Hepatocyte (in vitro differentiated cells): ENCODE data around the gene ACBD3. TPM values are rescaled to one million over a fixed set of nuclear protein-coding genes. Genes with fewer than 3 reads are reported as not detected.
A peak's percentile ranks its signal among the peaks of the same experiment; 100 is the strongest.

ENCODE experiments used
- DNase-seq: peaks from one replicate; pipeline ENCODE4 v3.0.0-alpha.2; 2016; ENCODE audit warnings: low spot score
- H2AFZ ChIP-seq: fragments of 200-600 bp; sonication (generic); 2 replicates; pipeline ENCODE4 v1.6.0; 2016; ENCODE audit warnings: antibody characterized with exemption, mild to moderate bottlenecking
- H3K27ac ChIP-seq: fragments of 200-600 bp; sonication (generic); 2 replicates; pipeline ENCODE4 v1.5.1; 2016; ENCODE audit warnings: mild to moderate bottlenecking
- H3K27me3 ChIP-seq: fragments of 200-600 bp; sonication (generic); 2 replicates; pipeline ENCODE4 v1.6.1; 2016
- H3K36me3 ChIP-seq: fragments of 200-600 bp; sonication (generic); replicated peaks from 2 replicates; pipeline ENCODE4 v1.5.1; 2016; ENCODE audit warnings: low read depth; ENCODE audit not compliant: insufficient read depth
- H3K4me1 ChIP-seq: fragments of 200-600 bp; sonication (generic); 2 replicates; pipeline ENCODE4 v1.5.1; 2016; ENCODE audit warnings: mild to moderate bottlenecking, moderate library complexity; ENCODE audit not compliant: insufficient read depth
- H3K4me2 ChIP-seq: fragments of 200-600 bp; sonication (generic); 2 replicates; pipeline ENCODE4 v1.6.0; 2016
- H3K4me3 ChIP-seq: fragments of 200-600 bp; sonication (generic); 2 replicates; pipeline ENCODE4 v1.5.1; 2016; ENCODE audit warnings: mild to moderate bottlenecking
- H3K79me2 ChIP-seq: fragments of 200-600 bp; sonication (generic); 2 replicates; pipeline ENCODE4 v1.6.0; 2017; ENCODE audit warnings: mild to moderate bottlenecking
- H3K9me2 ChIP-seq: fragments of 200-600 bp; sonication (generic); replicated peaks from 2 replicates; pipeline ENCODE4 v1.6.0; 2017; ENCODE audit warnings: mild to moderate bottlenecking; ENCODE audit not compliant: insufficient read depth
- H3K9me3 ChIP-seq: fragments of 200-600 bp; sonication (generic); 2 replicates; pipeline ENCODE4 v1.5.1; 2016; ENCODE audit warnings: low read depth, mild to moderate bottlenecking
- H4K20me1 ChIP-seq: fragments of 200-600 bp; sonication (generic); 2 replicates; pipeline ENCODE4 v1.6.0; 2016; ENCODE audit warnings: mild to moderate bottlenecking; ENCODE audit not compliant: insufficient read depth, poor library complexity, severe bottlenecking
- EZH2 ChIP-seq: fragments of 200-600 bp; sonication (generic); IDR thresholded peaks from 2 replicates; pipeline ENCODE4 v1.6.1; 2016; ENCODE audit warnings: antibody characterized with exemption, mild to moderate bottlenecking, borderline replicate concordance
- EZH2phosphoT487 ChIP-seq: fragments of 200-600 bp; sonication (generic); IDR thresholded peaks from one replicate; pipeline ENCODE4 v1.6.1; 2018; ENCODE audit warnings: antibody characterized with exemption, mild to moderate bottlenecking, low read depth, moderate library complexity; ENCODE audit not compliant: unreplicated experiment, severe bottlenecking
- WGBS: methylation state at CpG from one replicate; pipeline ENCODE4 v1.1.6; 2016; ENCODE audit warnings: low lambda C conversion rate; ENCODE audit errors: missing lambda C conversion rate; 5-methylcytosine and 5-hydroxymethylcytosine counted together
- polyA plus RNA-seq: library from polyadenylated mRNA; unstranded; fragments of >200 nt; fragmentation: Nextera tagmentation; extraction: Ambion mirVana; gene quantifications from 2 replicates; pipeline ENCODE4 v1.2.1, GENCODE V29; 2016
- total RNA-seq: library from RNA; depleted of rRNA; stranded (reverse); fragments of >200 nt; gene quantifications from 2 replicates; pipeline ENCODE4 v1.2.3, GENCODE V29; 2014
- TF ChIP-seq, protein P1 (sequence below): fragments of 200-600 bp; sonication (generic); IDR thresholded peaks from 2 replicates; pipeline ENCODE4 v1.5.1; 2016; ENCODE audit warnings: antibody characterized with exemption, mild to moderate bottlenecking; ENCODE audit not compliant: poor library complexity

The ACBD3 gene
- total and polyA plus RNA-seq, 2 experiments from 2014 or later = 50.8 to 60.3 TPM

DNA sequence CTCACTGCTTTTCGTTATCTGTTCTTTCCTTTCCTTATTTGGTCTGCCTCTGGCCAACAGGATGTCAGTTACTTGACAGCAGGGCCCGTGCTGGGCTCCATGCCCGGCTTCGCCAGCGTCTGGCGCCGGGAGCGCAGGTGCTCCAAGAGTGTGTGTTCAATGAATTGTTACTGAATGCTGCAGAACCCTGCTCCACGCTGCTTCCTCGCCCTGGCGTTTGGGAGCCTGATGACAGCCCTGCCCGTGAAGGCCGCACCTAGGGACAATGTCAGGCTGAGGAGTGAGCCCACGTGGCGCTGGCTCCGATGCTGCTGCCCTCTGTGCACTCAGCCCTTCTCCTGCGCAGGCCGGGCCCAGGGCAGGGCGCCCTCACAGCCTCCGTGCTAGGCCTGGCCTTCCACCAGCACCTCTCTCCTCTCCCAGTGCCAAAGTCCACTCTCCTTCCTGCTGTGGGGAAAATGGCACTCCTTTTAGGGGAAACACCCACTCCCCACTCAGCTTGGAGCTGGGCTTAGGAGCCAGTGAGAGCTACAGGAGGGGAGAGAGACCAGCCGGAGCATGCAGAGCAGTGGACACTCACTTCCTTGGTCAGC is 51.4 kb downstream of the ACBD3 start:
- H3K4me2 ChIP-seq = peak overlapping the region; percentile 23
- peak overlapping the region; percentile 29 for H2AFZ ChIP-seq
- TF ChIP-seq EZH2phosphoT487 (no peak), EZH2 (no peak)
- TF ChIP-seq, protein P1, sequence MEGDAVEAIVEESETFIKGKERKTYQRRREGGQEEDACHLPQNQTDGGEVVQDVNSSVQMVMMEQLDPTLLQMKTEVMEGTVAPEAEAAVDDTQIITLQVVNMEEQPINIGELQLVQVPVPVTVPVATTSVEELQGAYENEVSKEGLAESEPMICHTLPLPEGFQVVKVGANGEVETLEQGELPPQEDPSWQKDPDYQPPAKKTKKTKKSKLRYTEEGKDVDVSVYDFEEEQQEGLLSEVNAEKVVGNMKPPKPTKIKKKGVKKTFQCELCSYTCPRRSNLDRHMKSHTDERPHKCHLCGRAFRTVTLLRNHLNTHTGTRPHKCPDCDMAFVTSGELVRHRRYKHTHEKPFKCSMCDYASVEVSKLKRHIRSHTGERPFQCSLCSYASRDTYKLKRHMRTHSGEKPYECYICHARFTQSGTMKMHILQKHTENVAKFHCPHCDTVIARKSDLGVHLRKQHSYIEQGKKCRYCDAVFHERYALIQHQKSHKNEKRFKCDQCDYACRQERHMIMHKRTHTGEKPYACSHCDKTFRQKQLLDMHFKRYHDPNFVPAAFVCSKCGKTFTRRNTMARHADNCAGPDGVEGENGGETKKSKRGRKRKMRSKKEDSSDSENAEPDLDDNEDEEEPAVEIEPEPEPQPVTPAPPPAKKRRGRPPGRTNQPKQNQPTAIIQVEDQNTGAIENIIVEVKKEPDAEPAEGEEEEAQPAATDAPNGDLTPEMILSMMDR = no peak
- peak overlapping the region; percentile 71 for H3K27ac ChIP-seq
- H3K27me3 ChIP-seq = no peaks in the 10 kb centered on the region
- peaks cover 12% of the 10 kb centered on the region for H3K4me1 ChIP-seq
- H3K9me2 ChIP-seq = no peaks in the 10 kb centered on the region
- H3K9me3 ChIP-seq = no peaks in the 10 kb centered on the region
- H3K79me2 ChIP-seq = no peaks in the 10 kb centered on the region
- peak; percentile 58 for DNase-seq
- H4K20me1 ChIP-seq = no peaks in the 10 kb centered on the region
- H3K36me3 ChIP-seq = no peaks in the 10 kb centered on the region
- WGBS = 74% methylated on average over 21 of the region's 21 CpGs
- no peak overlapping the region for H3K4me3 ChIP-seq

DNA sequence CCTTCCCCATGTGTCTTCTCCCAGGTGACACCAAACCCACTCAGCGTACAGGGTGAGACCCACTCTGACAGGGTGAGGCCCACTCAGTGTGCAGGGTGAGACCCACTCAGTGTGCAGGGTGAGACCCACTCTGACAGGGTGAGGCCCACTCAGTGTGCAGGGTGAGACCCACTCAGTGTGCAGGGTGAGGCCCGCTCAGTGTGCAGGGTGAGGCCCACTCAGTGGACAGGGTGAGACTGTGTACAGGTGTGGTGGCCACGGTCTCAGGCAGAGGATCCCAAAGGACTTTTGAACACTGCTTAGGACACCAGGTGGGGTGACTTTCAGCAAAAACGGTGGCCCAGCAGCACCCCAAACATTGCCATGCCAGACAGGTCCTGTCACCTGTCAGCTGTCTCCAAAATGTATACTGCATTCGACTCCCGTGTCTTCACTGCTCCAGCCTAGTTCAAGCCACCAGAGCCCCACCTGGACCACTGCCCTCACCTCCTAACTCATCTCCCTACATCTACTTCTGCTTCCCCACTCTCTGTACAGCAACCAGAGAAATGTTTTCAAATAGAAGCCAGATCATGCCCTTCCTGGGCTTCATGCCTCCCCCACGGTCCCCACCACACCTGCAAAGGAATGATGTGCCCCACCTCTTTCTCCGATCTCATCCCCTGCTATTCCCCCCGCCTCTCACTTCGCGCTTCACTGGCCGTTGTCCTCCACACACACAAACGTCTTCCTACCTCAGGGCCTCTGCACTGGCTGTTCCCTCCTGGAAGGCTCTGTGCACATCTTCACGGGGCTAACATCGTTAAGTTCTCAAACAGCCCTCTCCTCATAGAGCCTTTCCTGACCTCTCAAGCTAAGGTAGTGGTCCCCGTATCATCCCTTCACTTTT is 52.1 kb downstream of the ACBD3 start:
- Histone ChIP-seq H3K9me3 (no peaks in the 10 kb centered on the region), H2AFZ (no peak overlapping the region), H3K36me3 (no peaks in the 10 kb centered on the region), H3K9me2 (no peaks in the 10 kb centered on the region), H3K4me3 (no peak overlapping the region), H3K27me3 (no peaks in the 10 kb centered on the region), H3K4me2 (peak overlapping the region; percentile 23), H3K4me1 (peaks cover 12% of the 10 kb centered on the region), H4K20me1 (no peaks in the 10 kb centered on the region), H3K79me2 (no peaks in the 10 kb centered on the region), H3K27ac (peak overlapping the region; percentile 71)
- WGBS = 85% methylated on average over 16 of the region's 16 CpGs
- DNase-seq = no peak
- TF ChIP-seq EZH2phosphoT487 = no peak
- TF ChIP-seq, protein P1 = no peak
- no peak for TF ChIP-seq EZH2

DNA sequence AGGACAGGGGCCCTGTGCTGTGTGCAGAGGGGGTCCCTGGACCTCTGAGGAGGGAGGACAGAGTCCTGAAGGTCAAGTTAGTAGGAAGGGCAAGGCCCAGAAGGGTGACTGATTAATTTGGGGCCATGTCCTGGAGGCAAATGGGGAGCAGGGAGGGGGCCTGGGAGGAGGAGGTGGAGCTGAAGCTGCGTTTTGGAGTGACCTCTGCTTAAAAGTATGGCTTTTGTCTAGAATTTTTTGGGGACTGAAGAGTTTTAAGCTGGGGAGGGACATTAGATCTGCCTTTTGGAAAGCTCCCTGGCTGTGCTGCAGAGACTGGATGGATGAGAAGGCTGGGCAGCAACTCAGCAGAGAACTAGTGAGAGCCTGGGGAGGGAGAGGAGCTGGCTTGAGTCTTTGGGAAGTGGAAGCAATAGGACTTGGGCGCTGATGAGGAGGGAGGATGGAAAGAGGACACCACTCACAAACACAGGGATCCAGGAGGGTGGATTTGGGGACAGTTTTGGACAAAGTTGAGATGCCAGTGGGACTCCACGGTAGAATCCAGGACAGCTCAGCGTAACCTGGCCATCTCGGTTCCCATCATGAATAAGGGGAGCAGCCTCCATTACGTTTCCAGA is 52.9 kb downstream of the ACBD3 start:
- Histone ChIP-seq H2AFZ (no peak overlapping the region), H3K4me1 (peaks cover 18% of the 10 kb centered on the region), H4K20me1 (no peaks in the 10 kb centered on the region), H3K9me2 (no peaks in the 10 kb centered on the region), H3K36me3 (no peaks in the 10 kb centered on the region), H3K79me2 (no peaks in the 10 kb centered on the region), H3K4me3 (no peak overlapping the region), H3K27me3 (no peaks in the 10 kb centered on the region), H3K9me3 (no peaks in the 10 kb centered on the region), H3K4me2 (no peak overlapping the region), H3K27ac (no peak overlapping the region)
- no peak for TF ChIP-seq EZH2phosphoT487
- no peak for TF ChIP-seq EZH2
- TF ChIP-seq, protein P1 = no peak
- 87% methylated on average over 6 of the region's 6 CpGs for WGBS
- no peak for DNase-seq
